ENCODE measurements around the gene RNF220. TPM values are rescaled to one million over a fixed set of nuclear protein-coding genes. Genes with fewer than 3 reads are reported as not detected.

Gene RNF220
- polyA plus RNA-seq, 1 donor from 2014 or later: 142 TPM

GRCh38 chr1:44631333-44631646, 226.2 kb downstream of the RNF220 start:
- no peaks in the 10 kb centered on the region for H3K9me3 ChIP-seq (ENCODE audit: low read length)
- no peaks in the 10 kb centered on the region for H3K79me2 ChIP-seq (replicated peaks; ENCODE audit: insufficient read depth, low read length)
- H3K4me3 ChIP-seq (ENCODE audit: low read length): peak overlapping the region; percentile 72
- peak overlapping the region; percentile 80 for H3K27ac ChIP-seq (ENCODE audit: low read length)
- H3K9ac ChIP-seq (ENCODE audit: low read length): peak overlapping the region; percentile 79
- no peaks in the 10 kb centered on the region for H3K27me3 ChIP-seq (ENCODE audit: insufficient read depth, low read depth, low read length)
- TF ChIP-seq CTCF (IDR thresholded peaks at IDR 0.05; ENCODE audit: poor library complexity, severe bottlenecking) (no peak), POLR2AphosphoS5 (IDR thresholded peaks at IDR 0.05) (no peak), RAD21 (conservative IDR thresholded peaks at IDR 0.05) (no peak), SMC3 (conservative IDR thresholded peaks at IDR 0.05; ENCODE audit: poor library complexity) (no peak), MXI1 (conservative IDR thresholded peaks at IDR 0.05; ENCODE audit: poor library complexity, severe bottlenecking) (no peak), TAF1 (IDR thresholded peaks at IDR 0.05; ENCODE audit: low read depth) (no peak), EP300 (conservative IDR thresholded peaks at IDR 0.05; ENCODE audit: poor library complexity, severe bottlenecking) (no peak), REST (IDR thresholded peaks at IDR 0.05; ENCODE audit: borderline replicate concordance) (no peak), EZH2 (IDR thresholded peaks at IDR 0.05; ENCODE audit: borderline replicate concordance, insufficient read depth, low read length, poor library complexity, severe bottlenecking) (no peak)
- no peaks in the 10 kb centered on the region for H4K20me1 ChIP-seq (ENCODE audit: insufficient read depth)
- no peaks in the 10 kb centered on the region for H3K9me2 ChIP-seq (ENCODE audit: insufficient read depth, low read length)
- no peaks in the 10 kb centered on the region for H3K36me3 ChIP-seq (ENCODE audit: insufficient read depth, low read length)
- peak overlapping the region; percentile 98 for H2AFZ ChIP-seq (ENCODE audit: low read depth, low read length)
- H3F3A ChIP-seq (ENCODE audit: insufficient read depth, low read length, poor library complexity, severe bottlenecking): no peaks in the 10 kb centered on the region
- H3K4me2 ChIP-seq (ENCODE audit: low read length): peak overlapping the region; percentile 78

GRCh38 chr1:44631647-44632539, 226.8 kb downstream of the RNF220 start:
- Histone ChIP-seq H3K4me2 (ENCODE audit: low read length) (peak overlapping the region; percentile 78), H3F3A (ENCODE audit: insufficient read depth, low read length, poor library complexity, severe bottlenecking) (no peaks in the 10 kb centered on the region), H3K79me2 (replicated peaks; ENCODE audit: insufficient read depth, low read length) (no peaks in the 10 kb centered on the region), H4K20me1 (ENCODE audit: insufficient read depth) (no peaks in the 10 kb centered on the region), H3K9me2 (ENCODE audit: insufficient read depth, low read length) (no peaks in the 10 kb centered on the region), H3K4me3 (ENCODE audit: low read length) (peak overlapping the region; percentile 72), H3K27ac (ENCODE audit: low read length) (peak overlapping the region; percentile 80), H2AFZ (ENCODE audit: low read depth, low read length) (peak overlapping the region; percentile 98), H3K36me3 (ENCODE audit: insufficient read depth, low read length) (no peaks in the 10 kb centered on the region), H3K9me3 (ENCODE audit: low read length) (no peaks in the 10 kb centered on the region), H3K27me3 (ENCODE audit: insufficient read depth, low read depth, low read length) (no peaks in the 10 kb centered on the region), H3K9ac (ENCODE audit: low read length) (peak overlapping the region; percentile 79)
- peak; percentile 47 for TF ChIP-seq POLR2AphosphoS5 (IDR thresholded peaks at IDR 0.05)
- TF ChIP-seq RAD21 (conservative IDR thresholded peaks at IDR 0.05): peak; percentile 26
- no peak for TF ChIP-seq CTCF (IDR thresholded peaks at IDR 0.05; ENCODE audit: poor library complexity, severe bottlenecking)
- peak; percentile 84 for TF ChIP-seq TAF1 (IDR thresholded peaks at IDR 0.05; ENCODE audit: low read depth)
- TF ChIP-seq EZH2 (IDR thresholded peaks at IDR 0.05; ENCODE audit: borderline replicate concordance, insufficient read depth, low read length, poor library complexity, severe bottlenecking): no peak
- TF ChIP-seq EP300 (conservative IDR thresholded peaks at IDR 0.05; ENCODE audit: poor library complexity, severe bottlenecking): peak; percentile 65
- peak; percentile 24 for TF ChIP-seq REST (IDR thresholded peaks at IDR 0.05; ENCODE audit: borderline replicate concordance)
- peak; percentile 81 for TF ChIP-seq MXI1 (conservative IDR thresholded peaks at IDR 0.05; ENCODE audit: poor library complexity, severe bottlenecking)
- peak; percentile 44 for TF ChIP-seq SMC3 (conservative IDR thresholded peaks at IDR 0.05; ENCODE audit: poor library complexity)
